Stimulated activated naive CD8-positive, alpha-beta T cell treated with anti-CD3 and anti-CD28 coated beads, Interleukin-15, Interleukin-2, amounts not matched to agents 100 U/mL and 50 U/mL, for 24 hours (primary cell): ENCODE data around the gene JAKMIP1.

Experiments
- ATAC-seq: fragments of 150-1000 bp; cut with Tn5 transposase; one replicate; pipeline ENCODE4 v1.10.0; 2021
- DNase-seq: peaks from one replicate; pipeline ENCODE4 v3.0.0; 2021

JAKMIP1 gene

GRCh38 chr4:6180841-6181631 is 19.3 kb downstream of the JAKMIP1 start:
- ATAC-seq = peak; percentile 93
- DNase-seq = peak; percentile 68

- ATAC-seq = no peak
- no peak for DNase-seq
Observed at GRCh38 chr4:6179362-6179761, 21.0 kb downstream of the JAKMIP1 start.

GRCh38 chr4:6178757-6179156 is 21.6 kb downstream of the JAKMIP1 start:
- no peak for ATAC-seq
- no peak for DNase-seq

GRCh38 chr4:6177587-6178197 is 22.7 kb downstream of the JAKMIP1 start:
- DNase-seq (peak; percentile 56), ATAC-seq (no peak)

DNA sequence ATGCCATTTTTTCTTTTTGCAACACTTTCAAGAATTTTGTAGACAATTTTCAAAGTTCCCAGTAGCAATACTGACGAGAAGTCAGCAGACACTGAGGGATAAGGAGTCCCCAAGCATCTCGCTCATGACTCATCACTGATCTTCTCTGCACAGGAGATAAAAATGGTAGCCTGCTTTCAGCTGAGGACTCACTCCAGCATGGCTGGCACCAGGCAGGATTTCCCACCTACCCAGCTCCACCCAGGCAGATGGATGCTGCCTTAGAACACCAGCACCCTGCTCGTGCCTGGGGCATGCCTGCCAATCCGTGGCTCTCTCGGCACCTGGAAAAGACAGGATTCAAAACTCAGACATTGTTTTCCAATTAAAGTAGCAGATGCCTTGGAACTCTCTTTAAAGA is 24.9 kb downstream of the JAKMIP1 start:
- ATAC-seq = no peak
- no peak for DNase-seq

DNA sequence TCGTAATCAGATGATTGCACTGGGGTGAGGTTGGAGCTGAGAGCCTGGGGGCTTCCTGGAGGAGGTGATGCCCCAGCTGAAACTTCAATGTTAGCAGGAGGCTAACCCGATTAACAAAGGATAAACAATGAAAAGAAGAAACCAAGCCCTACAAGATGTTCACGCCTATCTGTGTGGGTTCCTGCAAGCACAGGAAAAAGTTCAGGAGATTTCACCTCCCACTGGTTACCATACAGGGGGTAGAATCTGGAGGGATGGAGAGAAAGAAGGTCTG is 27.5 kb downstream of the JAKMIP1 start:
- DNase-seq (no peak), ATAC-seq (no peak)

DNA sequence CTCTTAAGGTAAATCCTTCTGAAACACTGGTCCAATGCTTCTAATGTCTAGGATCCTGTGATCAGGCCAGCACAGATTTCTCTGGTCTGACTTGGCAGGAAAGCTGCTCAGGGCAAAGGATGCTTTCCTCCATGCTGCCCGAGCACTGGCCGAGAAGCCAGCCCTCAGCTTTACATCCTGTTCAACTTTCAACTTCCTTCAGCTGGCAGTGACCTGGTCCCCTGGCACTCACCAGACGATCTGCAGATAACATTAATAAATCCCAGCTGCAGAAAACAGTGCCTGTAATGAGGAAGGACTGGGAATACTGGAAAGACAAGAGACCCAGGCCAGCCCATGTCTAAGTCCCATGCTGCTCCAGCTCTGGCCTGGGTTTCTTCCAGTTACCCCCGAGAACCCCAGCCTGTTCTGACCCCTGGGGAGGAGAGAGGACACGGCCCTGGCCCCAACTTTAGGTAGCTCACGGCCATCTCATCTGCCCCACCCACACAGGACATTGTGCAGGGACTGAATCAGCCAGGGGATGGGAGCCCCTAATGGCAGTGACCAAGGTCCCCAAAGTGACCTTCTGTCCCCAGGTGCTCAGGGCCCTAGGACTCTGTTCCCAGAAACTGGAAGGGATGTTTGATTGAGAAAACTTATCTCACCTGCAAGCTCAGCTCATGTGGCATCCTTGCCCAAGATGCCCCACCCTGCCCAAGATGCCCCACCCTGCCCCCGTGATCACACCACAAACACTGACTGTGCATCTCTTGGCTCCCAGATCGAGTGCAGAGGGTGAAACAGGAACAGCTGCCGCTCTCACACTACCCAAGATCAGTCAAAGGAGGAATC is 28.0 kb downstream of the JAKMIP1 start:
- DNase-seq = no peak
- peak; percentile 14 for ATAC-seq

GRCh38 chr4:6169239-6169638 is 31.1 kb downstream of the JAKMIP1 start:
- ATAC-seq (no peak), DNase-seq (no peak)

- DNase-seq (no peak), ATAC-seq (no peak)
Observed at GRCh38 chr4:6165766-6166165, 34.6 kb downstream of the JAKMIP1 start.

DNA sequence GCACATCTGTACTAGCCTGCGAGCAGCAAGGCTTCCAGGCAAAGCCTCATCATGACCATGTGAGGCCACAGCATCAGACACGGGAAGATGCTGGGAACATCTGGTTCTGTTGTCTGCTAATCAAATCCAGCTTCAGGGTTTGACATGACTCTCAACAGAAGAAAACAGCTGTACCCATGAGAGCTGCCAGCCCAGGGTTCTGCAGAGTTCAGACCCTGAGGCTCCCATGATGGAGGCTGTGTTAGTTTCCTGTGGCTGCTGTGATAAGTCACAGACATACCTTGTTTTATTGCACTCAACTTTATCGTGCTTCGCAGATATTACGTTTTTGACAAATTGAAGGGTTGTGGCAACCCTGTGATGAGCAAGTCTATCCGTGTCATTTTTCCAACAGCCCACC is 37.5 kb downstream of the JAKMIP1 start:
- DNase-seq (no peak), ATAC-seq (no peak)

DNA sequence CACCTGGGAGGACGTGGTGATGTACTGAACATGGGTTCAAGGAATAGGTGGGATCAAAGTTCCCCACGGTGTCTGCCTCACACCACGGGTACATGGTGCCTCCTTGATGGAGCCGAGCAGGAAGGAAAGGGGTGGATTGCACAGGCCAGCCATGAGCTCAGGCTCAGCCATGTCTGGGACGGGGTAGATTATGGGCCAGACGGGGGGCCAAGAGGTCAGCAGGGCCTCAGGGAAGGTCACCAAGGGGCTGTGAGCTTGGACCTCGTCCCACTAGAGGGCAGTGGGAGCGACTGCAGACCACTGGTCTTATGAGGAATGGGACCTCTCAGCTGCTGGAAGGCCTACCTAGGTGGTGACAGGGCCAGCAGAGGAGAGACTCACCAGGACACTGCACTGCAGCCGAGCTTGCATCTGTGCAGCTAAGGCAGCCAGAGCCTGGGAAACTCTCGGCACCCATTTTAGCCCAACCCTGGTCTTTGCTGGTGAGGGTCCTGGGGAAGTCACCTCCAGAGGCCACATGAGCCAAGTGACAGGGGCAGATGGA is 38.4 kb downstream of the JAKMIP1 start:
- DNase-seq (no peak), ATAC-seq (no peak)

- DNase-seq = no peak
- no peak for ATAC-seq
Observed at GRCh38 chr4:6160536-6160935, 39.8 kb downstream of the JAKMIP1 start.

GRCh38 chr4:6157926-6158325 is 42.4 kb downstream of the JAKMIP1 start:
- DNase-seq (no peak), ATAC-seq (no peak)

- no peak for DNase-seq
- ATAC-seq = no peak
Observed at GRCh38 chr4:6155996-6156750, 44.2 kb downstream of the JAKMIP1 start.

- ATAC-seq (no peak), DNase-seq (no peak)
Observed at GRCh38 chr4:6154875-6155274, 45.5 kb downstream of the JAKMIP1 start.

- DNase-seq = no peak
- ATAC-seq = no peak
Observed at GRCh38 chr4:6153874-6154273, 46.5 kb downstream of the JAKMIP1 start.

- ATAC-seq (no peak), DNase-seq (no peak)
Observed at GRCh38 chr4:6152869-6153705, 47.3 kb downstream of the JAKMIP1 start.

DNA sequence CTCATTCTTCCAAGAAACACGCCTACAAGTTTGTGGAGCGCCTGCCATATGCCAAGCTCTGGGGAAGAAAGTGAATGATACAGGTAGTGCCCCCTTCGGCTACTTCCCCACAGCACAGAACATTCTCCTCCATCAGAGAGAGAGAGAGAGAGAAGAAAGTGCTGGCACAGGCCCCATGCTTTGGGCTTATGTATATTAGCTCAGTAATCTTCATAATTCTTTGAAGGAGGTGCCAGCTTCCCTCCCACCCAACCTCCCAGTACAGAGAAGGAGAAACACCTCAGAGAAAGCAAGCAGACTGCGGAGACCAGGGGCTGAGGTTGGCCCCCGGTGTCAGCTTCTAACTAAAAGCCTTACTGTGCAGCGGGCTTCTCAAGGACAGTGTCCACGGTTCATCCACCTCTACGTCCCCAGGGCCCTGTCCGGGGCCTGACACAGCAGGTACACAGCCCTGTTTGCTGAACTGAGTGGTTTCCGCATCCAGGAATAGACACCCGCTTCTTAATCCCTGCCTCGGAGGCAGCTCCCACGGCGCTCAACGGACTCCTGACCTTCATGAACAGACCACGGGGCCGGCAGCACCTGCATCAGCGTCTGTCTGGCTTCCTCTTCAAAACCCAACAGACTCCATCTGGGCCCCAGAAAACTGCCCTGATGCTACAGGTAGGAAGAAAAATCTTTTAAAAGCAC is 50.2 kb downstream of the JAKMIP1 start:
- no peak for ATAC-seq
- no peak for DNase-seq

DNA sequence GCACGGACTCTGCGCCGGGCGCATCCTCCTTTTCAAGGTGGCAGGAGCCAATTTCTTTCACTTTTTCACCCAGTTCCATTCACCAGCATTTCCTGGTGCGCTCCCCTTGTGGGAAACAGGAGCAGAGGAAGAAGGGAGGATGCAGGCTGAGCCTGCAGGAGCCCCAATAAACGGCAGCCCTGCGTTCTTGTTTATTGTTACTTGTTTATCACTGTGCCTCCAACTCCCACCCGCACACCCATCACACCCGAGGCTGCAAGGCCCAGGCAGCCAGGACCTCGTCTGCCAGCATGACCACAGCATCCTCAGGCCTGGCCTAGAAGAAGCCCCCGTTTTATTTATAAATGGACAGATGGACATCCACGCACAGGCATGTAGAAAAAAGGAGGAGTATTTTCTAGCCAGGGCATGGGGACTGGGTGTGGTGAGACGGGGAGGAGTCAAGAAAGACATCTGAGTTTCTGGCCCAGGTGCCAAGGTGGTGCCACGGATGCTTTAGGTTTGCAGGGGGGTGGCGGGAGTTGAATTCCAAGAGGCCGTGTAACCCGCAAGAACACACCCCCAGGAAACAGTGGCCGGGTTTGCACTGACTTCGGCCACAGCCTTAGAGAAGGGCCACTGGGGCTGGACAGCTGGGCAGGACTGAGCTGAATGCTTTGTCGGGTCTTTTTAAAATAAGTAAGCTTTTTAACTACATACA is 51.7 kb downstream of the JAKMIP1 start:
- no peak for ATAC-seq
- no peak for DNase-seq

- ATAC-seq (no peak), DNase-seq (no peak)
Observed at GRCh38 chr4:6147441-6147840, 52.9 kb downstream of the JAKMIP1 start.
